IMR-90 (cell line): ENCODE results near the gene CCPG1. TPM values are rescaled to one million over a fixed set of nuclear protein-coding genes. Genes with fewer than 3 reads are reported as not detected.

ENCODE experiments used
- ATAC-seq: fragments of 200-7000 bp; cut with Tn5 transposase; 2 replicates; pipeline ENCODE4 v1.9.1; 2020; ENCODE audit warnings: low read depth, mild to moderate bottlenecking, moderate library complexity
- BruUV-seq: library from RNA; stranded (reverse); fragments of 400-500 nt; replicated peaks from 2 replicates; lab custom pipeline; 2021; lab: Mats Ljungman, UMichigan
- CTCF ChIA-PET: fragments of 300-600 bp; formaldehyde crosslinking; extraction: SDS; loops from one replicate; lab custom pipeline; 2021; ENCODE audit warnings: antibody characterized with exemption; lab: Yijun Ruan, JAX
- POLR2A ChIA-PET: fragments of 300-600 bp; sonication (Branson Sonifier 250); formaldehyde crosslinking; loops from one replicate; lab custom pipeline; 2022; ENCODE audit warnings: antibody characterized with exemption; ENCODE audit not compliant: unreplicated experiment; lab: Charles Lee
- DNase-seq: peaks from one replicate; pipeline ENCODE4 v3.0.0; 2013
- H2AFZ ChIP-seq: replicated peaks from 2 replicates; pipeline ENCODE3; 2013; ENCODE audit warnings: low read length, mild to moderate bottlenecking; ENCODE audit not compliant: poor library complexity
- H2AK5ac ChIP-seq: 2 replicates; pipeline ENCODE4 v1.6.1; 2013; ENCODE audit warnings: low read depth, low read length, inconsistent platforms
- H2AK9ac ChIP-seq: replicated peaks from 2 replicates; pipeline ENCODE3; 2013; ENCODE audit warnings: mild to moderate bottlenecking, low read depth, low read length, moderate library complexity; ENCODE audit not compliant: poor library complexity
- H2BK120ac ChIP-seq: 2 replicates; pipeline ENCODE4 v1.6.1; 2013; ENCODE audit warnings: low read depth, low read length, inconsistent platforms
- H2BK15ac ChIP-seq: 3 replicates; pipeline ENCODE4 v1.6.1; 2013; ENCODE audit warnings: low read depth, low read length, inconsistent platforms
- H2BK20ac ChIP-seq: 2 replicates; pipeline ENCODE4 v1.6.1; 2013; ENCODE audit warnings: low read depth, mild to moderate bottlenecking, inconsistent platforms, low read length, moderate library complexity
- H2BK5ac ChIP-seq: 2 replicates; pipeline ENCODE4 v1.6.1; 2013; ENCODE audit warnings: mild to moderate bottlenecking, low read depth, low read length, inconsistent platforms; ENCODE audit not compliant: poor library complexity, severe bottlenecking
- H3K14ac ChIP-seq: replicated peaks from 2 replicates; pipeline ENCODE4 v1.6.1; 2013; ENCODE audit warnings: low read depth, low read length, inconsistent platforms
- H3K18ac ChIP-seq: 2 replicates; pipeline ENCODE4 v1.6.1; 2013; ENCODE audit warnings: low read depth, low read length, control low read depth
- H3K23ac ChIP-seq: 2 replicates; pipeline ENCODE4 v1.6.1; 2013; ENCODE audit warnings: low read depth, low read length, inconsistent platforms
- H3K27ac ChIP-seq: 2 replicates; pipeline ENCODE4 v1.5.1; 2013; ENCODE audit warnings: mild to moderate bottlenecking, control low read depth, low read length; ENCODE audit not compliant: insufficient read depth
- H3K27me3 ChIP-seq: 2 replicates; pipeline ENCODE4 v1.6.1; 2013; ENCODE audit warnings: low read length; ENCODE audit not compliant: control insufficient read depth, insufficient read depth
- H3K36me3 ChIP-seq: 2 replicates; pipeline ENCODE4 v1.6.1; 2013; ENCODE audit warnings: low read length, mixed read lengths; ENCODE audit not compliant: control insufficient read depth, insufficient read depth
- H3K4ac ChIP-seq: 2 replicates; pipeline ENCODE4 v1.6.1; 2013; ENCODE audit warnings: low read depth, low read length, inconsistent platforms
- H3K4me1 ChIP-seq: 2 replicates; pipeline ENCODE4 v1.6.1; 2013; ENCODE audit warnings: low read length, mixed read lengths; ENCODE audit not compliant: control insufficient read depth, insufficient read depth
- H3K4me2 ChIP-seq: 2 replicates; pipeline ENCODE4 v1.6.1; 2013; ENCODE audit warnings: low read depth, mild to moderate bottlenecking, control low read depth, low read length, moderate library complexity
- H3K4me3 ChIP-seq: 2 replicates; pipeline ENCODE4 v1.5.1; 2013; ENCODE audit warnings: low read depth, mild to moderate bottlenecking, control low read depth, low read length, moderate library complexity; ENCODE audit not compliant: insufficient read depth
- H3K56ac ChIP-seq: 2 replicates; pipeline ENCODE4 v1.6.1; 2013; ENCODE audit warnings: low read length, inconsistent platforms; ENCODE audit not compliant: insufficient read depth; ENCODE audit errors: extremely low read depth
- H3K79me1 ChIP-seq, 2 experiments: 2 replicates each; pipeline ENCODE4 v1.6.1; 2013; ENCODE audit warnings: low read length in 2 of 2, inconsistent platforms in 1 of 2, low read depth in 1 of 2
- H3K9ac ChIP-seq: 2 replicates; pipeline ENCODE4 v1.6.1; 2013; ENCODE audit warnings: low read depth, low read length, control low read depth
- H3K9me1 ChIP-seq: 2 replicates; pipeline ENCODE4 v1.6.1; 2013; ENCODE audit warnings: low read length, inconsistent platforms; ENCODE audit not compliant: insufficient read depth
- H3K9me3 ChIP-seq: 2 replicates; pipeline ENCODE4 v1.6.1; 2013; ENCODE audit warnings: low read length; ENCODE audit not compliant: control insufficient read depth, insufficient read depth
- H4K20me1 ChIP-seq: 2 replicates; pipeline ENCODE4 v1.6.1; 2013; ENCODE audit warnings: low read length, inconsistent platforms; ENCODE audit not compliant: insufficient read depth
- H4K5ac ChIP-seq: 2 replicates; pipeline ENCODE4 v1.6.1; 2013; ENCODE audit warnings: mild to moderate bottlenecking, low read depth, low read length, control low read depth
- H4K8ac ChIP-seq, 2 experiments: 2 replicates each; pipeline ENCODE4 v1.6.1; 2013; ENCODE audit warnings: low read depth in 2 of 2, low read length in 2 of 2, control low read depth in 1 of 2, inconsistent platforms in 1 of 2
- H4K91ac ChIP-seq: 2 replicates; pipeline ENCODE4 v1.6.1; 2013; ENCODE audit warnings: low read depth, low read length, inconsistent platforms; ENCODE audit not compliant: insufficient read depth
- MAFK ChIP-seq: IDR thresholded peaks from 2 replicates; pipeline ENCODE4 v1.6.1; 2012; ENCODE audit warnings: low read depth, low read length, improper control_type of control experiment
- POLR2A ChIP-seq: IDR thresholded peaks from 2 replicates; pipeline ENCODE4 v1.6.1; 2012; ENCODE audit warnings: mild to moderate bottlenecking, low read depth, low read length
- WGBS, 2 experiments: methylation state at CpG; one replicate each; pipeline versions ENCODE4 v1.1.5 to v1.1.7; 2013; ENCODE audit warnings: missing lambda C conversion rate in 2 of 2; ENCODE audit not compliant: insufficient read length in 1 of 2; ENCODE audit errors: extremely low coverage in 2 of 2; 5-methylcytosine and 5-hydroxymethylcytosine counted together
- dilution Hi-C: fragments of 300-500 bp; cut with HindIII; formaldehyde crosslinking; loops from one replicate; pipeline ENCODE4 v1.14.3; 2018; ENCODE audit warnings: low sequenced_read_pairs; ENCODE audit not compliant: unreplicated experiment
- in situ Hi-C: fragments of 300-500 bp; cut with MboI; formaldehyde crosslinking; loops from 3 replicates; pipeline ENCODE4 v1.14.3; 2019; ENCODE audit warnings: low sequenced_read_pairs, inconsistent platforms, mixed read lengths
- intact Hi-C: fragments of 100-400 bp; cut with micrococcal nuclease; formaldehyde crosslinking; loops from 2 replicates; pipeline ENCODE4 v1.10.0; 2022
- polyA plus RNA-seq, 3 experiments: library from polyadenylated mRNA; depleted of rRNA; stranded (reverse); fragments of >200 nt; gene quantifications; 2 replicates each; pipeline ENCODE4 v1.2.3, GENCODE V29; 2012; ENCODE audit warnings: low replicate concordance in 1 of 3
- total RNA-seq: library from RNA; depleted of rRNA; stranded (reverse); fragments of >200 nt; gene quantifications from 2 replicates; pipeline ENCODE4 v1.2.3, GENCODE V29; 2012

Gene CCPG1
- total and polyA plus RNA-seq, 2 of the 4 experiments (the other 2 are of a cell fraction), result 11.4 to 14.3 TPM

GRCh38 chr15:55383687-55384086 lies 24.5 kb downstream of the CCPG1 start:
- Histone ChIP-seq H2AK5ac (no peak overlapping the region), H2AFZ (no peak overlapping the region), H2BK120ac (no peak overlapping the region), H3K14ac (no peak overlapping the region), H2BK5ac (no peak overlapping the region), H2AK9ac (no peak overlapping the region), H4K20me1 (no peaks in the 10 kb centered on the region), H3K9me3 (no peaks in the 10 kb centered on the region), H3K18ac (no peak overlapping the region), H3K9me1 (no peaks in the 10 kb centered on the region), H4K8ac (no peak overlapping the region), H3K4me3 (no peak overlapping the region), H2BK20ac (no peak overlapping the region), H3K79me1 (no peaks in the 10 kb centered on the region), H3K27me3 (no peaks in the 10 kb centered on the region), H3K56ac (no peak overlapping the region), H3K4ac (no peak overlapping the region), H2BK15ac (no peak overlapping the region), H3K23ac (no peak overlapping the region), H3K4me1 (no peaks in the 10 kb centered on the region; the same call in 1 of the 2 replicates), H3K4me2 (no peak overlapping the region), H3K9ac (no peak overlapping the region), H3K27ac (no peak overlapping the region), H4K5ac (no peak overlapping the region), H4K91ac (no peak overlapping the region), H3K36me3 (peaks cover 3% of the 10 kb centered on the region; the same call in 1 of the 2 replicates)
- POLR2A ChIA-PET, result no interaction called here
- ATAC-seq (no peak), DNase-seq (no peak)
- in situ Hi-C loops, result no loop called here
- no CpG with 5 or more reads among the region's 2 CpGs for WGBS, 2 experiments
- CTCF ChIA-PET, result interaction anchor here (0.9 kb wide), 1 partner anchor 25 kb away, joined by 3 read pairs; the partner anchor contains the start of gene PIERCE2
- TF ChIP-seq POLR2A (no peak), MAFK (peak; percentile 47)
- no TSS peak for BruUV-seq
- intact Hi-C loops, result no loop called here
- dilution Hi-C loops, result no loop called here
